Duodenal mucosa (tissue), 2 donors: ENCODE results near the gene LRRC4C.

Experiments used
- H3K27ac ChIP-seq: one replicate; pipeline ENCODE4 v1.7.0; 2013; ENCODE audit warnings: low read depth, low read length
- H3K27me3 ChIP-seq, 2 donors: one replicate each; pipeline ENCODE4 v1.7.0; 2013; ENCODE audit warnings: low read length in 2 of 2, control low read depth in 1 of 2; ENCODE audit not compliant: insufficient read depth in 2 of 2, control insufficient read depth in 1 of 2
- H3K36me3 ChIP-seq, 2 donors: one replicate each; pipeline ENCODE4 v1.7.0; 2013; ENCODE audit warnings: low read length in 2 of 2, control low read depth in 1 of 2; ENCODE audit not compliant: insufficient read depth in 2 of 2, control insufficient read depth in 1 of 2
- H3K4me1 ChIP-seq, 2 donors: one replicate each; pipeline ENCODE4 v1.7.0; 2013; ENCODE audit warnings: low read length in 2 of 2, control low read depth in 1 of 2; ENCODE audit not compliant: insufficient read depth in 2 of 2, control insufficient read depth in 1 of 2
- H3K4me3 ChIP-seq, 2 donors: one replicate each; pipeline ENCODE4 v1.7.0; 2013; ENCODE audit warnings: low read length in 2 of 2, low read depth in 1 of 2
- H3K9ac ChIP-seq, 2 donors: one replicate each; pipeline ENCODE4 v1.7.0; 2013; ENCODE audit warnings: low read length in 2 of 2, low read depth in 1 of 2
- H3K9me3 ChIP-seq, 2 donors: one replicate each; pipeline ENCODE4 v1.7.0; 2013; ENCODE audit warnings: low read length in 2 of 2, control low read depth in 1 of 2; ENCODE audit not compliant: control insufficient read depth in 1 of 2

Gene LRRC4C

DNA sequence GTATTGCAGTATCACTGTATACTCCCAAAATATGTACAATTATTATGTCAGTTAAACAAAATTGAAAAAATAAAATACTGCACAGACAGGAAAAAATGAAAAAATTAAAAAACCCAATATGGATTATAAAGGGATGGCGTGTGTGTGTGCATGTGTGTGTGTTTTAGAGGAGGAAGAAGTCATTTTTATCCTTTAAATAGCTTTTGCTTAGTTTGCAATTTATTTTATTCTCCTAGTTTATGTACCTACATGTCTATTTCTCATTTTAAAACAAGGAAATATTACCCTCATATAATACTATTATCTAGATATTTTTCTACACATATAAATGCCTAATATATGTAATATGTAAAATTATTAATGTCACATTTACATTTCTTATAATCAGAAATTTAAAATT is 1144.3 kb downstream of the LRRC4C start:
- Histone ChIP-seq H3K27me3 (no peaks in the 10 kb centered on the region), H3K9ac (no peak overlapping the region), H3K4me3 (no peak overlapping the region), H3K9me3 (no peaks in the 10 kb centered on the region), H3K4me1 (no peaks in the 10 kb centered on the region), H3K27ac (no peak overlapping the region), H3K36me3 (no peaks in the 10 kb centered on the region)

DNA sequence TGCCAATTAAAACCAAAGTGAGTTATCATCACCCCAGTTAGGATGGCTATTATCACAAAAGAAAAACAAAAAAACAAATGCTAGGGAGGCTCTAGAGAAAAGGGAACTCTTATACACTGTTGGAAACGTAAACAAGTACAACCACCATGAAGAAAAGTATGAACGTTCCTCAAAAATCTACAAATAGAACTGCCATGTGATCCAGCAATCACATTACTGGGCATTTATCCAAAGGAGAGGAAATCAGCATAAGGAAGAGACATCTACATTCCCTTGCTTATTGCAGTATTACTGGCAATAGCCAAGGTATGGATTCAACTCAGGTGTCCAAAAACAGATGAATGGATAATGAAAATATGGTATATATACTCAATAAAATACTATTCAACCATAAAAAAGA is 1145.1 kb downstream of the LRRC4C start:
- Histone ChIP-seq H3K27ac (no peak overlapping the region), H3K36me3 (no peaks in the 10 kb centered on the region), H3K27me3 (no peaks in the 10 kb centered on the region), H3K9me3 (no peaks in the 10 kb centered on the region), H3K4me3 (no peak overlapping the region), H3K4me1 (no peaks in the 10 kb centered on the region), H3K9ac (no peak overlapping the region)

DNA sequence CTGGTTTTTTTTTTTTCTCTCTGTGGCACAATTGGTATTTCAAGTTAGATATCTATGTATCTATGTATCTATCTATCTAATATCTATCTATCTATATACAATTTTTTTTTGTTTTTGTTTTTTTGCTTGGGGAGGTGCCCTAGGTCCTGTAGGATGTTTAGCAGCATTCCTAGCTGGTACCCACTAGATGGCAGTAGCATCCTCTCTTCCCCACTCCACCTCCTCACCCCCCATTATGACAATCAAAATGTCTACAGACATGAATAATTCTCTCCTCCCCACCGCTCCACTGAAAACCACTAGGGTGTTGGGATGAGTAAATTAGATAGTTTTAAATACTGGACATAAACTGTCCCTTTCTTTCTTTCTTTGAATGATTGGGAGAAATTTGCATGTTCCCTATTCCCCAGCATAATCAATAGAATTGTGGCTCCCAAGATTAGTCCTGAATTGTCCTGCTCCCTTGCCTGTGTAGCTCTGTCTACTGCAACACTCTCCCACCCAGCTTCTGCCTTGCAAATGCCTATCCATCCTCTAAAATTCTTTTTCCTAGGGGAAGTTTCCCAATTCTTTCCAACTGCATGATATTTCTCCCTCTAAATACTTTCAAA is 1152.4 kb downstream of the LRRC4C start:
- no peaks in the 10 kb centered on the region for H3K27me3 ChIP-seq

DNA sequence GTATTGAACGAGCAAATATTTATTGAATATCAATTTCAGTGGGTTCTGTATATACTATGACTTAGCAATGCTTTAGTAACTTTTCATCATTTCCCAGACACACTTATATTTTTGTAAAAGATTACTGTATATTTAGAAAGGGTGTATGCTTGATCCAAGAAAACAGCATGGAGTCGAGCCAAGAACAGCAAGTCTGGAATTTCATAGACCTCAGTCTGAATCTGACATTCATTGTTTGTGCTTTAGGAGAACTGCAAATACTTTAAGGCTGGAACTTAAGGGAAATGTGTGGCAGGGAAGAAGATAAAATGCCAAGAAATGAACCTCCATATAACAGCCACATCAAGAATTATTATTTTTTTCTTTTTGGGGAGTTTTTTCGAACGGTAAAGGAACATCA is 1156.8 kb downstream of the LRRC4C start:
- Histone ChIP-seq H3K27me3 (no peaks in the 10 kb centered on the region), H3K9ac (no peak overlapping the region), H3K36me3 (no peaks in the 10 kb centered on the region), H3K9me3 (no peaks in the 10 kb centered on the region), H3K4me3 (no peak overlapping the region), H3K27ac (no peak overlapping the region), H3K4me1 (no peaks in the 10 kb centered on the region)

More for the DNA sequence above, 1152.4 kb downstream of the LRRC4C start:
- Histone ChIP-seq H3K36me3 (no peaks in the 10 kb centered on the region), H3K27ac (no peak overlapping the region), H3K9ac (no peak overlapping the region), H3K9me3 (no peaks in the 10 kb centered on the region), H3K4me3 (no peak overlapping the region), H3K4me1 (no peaks in the 10 kb centered on the region)

DNA sequence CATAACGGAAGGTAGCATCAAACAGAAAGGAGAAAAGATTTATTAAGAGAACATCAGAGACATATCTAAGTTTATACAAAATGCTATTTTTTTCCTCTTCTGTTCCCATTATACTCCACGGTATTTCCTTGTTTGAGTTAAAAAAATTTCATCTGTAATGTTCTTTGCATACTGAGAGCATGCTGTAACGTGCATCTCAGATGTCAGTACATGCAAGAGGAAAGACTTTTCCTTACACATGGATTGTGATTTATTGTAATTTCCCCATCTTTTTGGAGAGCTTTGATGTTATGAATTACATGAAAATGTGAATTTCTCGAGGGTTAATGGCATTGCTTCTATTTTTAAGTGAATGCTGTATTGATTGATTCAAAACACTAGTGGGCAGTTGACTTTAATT is 1164.0 kb downstream of the LRRC4C start:
- H3K9me3 ChIP-seq: no peaks in the 10 kb centered on the region
- no peak overlapping the region for H3K9ac ChIP-seq
- H3K27me3 ChIP-seq: no peaks in the 10 kb centered on the region
- no peak overlapping the region for H3K27ac ChIP-seq
- H3K4me1 ChIP-seq: peaks cover 0 to 6% of the 10 kb centered on the region in 2 donors
- no peak overlapping the region for H3K4me3 ChIP-seq
- no peaks in the 10 kb centered on the region for H3K36me3 ChIP-seq

DNA sequence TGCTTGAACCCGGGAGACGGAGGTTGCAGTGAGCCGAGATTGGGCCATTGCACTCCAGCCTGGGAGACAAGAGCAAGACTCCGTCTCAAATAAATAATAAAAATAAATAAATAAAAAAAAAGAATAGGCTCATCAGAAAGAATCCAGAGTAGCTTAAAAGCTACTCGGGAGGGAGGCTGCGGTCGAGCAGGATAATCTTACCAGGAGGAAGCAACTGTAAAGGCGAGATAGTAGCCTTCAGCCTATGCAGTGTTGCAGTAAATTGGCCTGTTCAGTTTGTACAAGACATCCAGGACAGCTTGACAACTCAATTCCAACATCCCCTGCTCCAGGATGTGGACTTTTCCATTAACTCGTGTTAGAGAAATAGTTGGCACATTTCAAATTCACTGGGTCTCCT is 1164.7 kb downstream of the LRRC4C start:
- Histone ChIP-seq H3K9ac (no peak overlapping the region), H3K27me3 (no peaks in the 10 kb centered on the region), H3K27ac (no peak overlapping the region), H3K9me3 (no peaks in the 10 kb centered on the region), H3K4me3 (no peak overlapping the region), H3K4me1 (peaks cover 0 to 6% of the 10 kb centered on the region in 2 donors), H3K36me3 (no peaks in the 10 kb centered on the region)

DNA sequence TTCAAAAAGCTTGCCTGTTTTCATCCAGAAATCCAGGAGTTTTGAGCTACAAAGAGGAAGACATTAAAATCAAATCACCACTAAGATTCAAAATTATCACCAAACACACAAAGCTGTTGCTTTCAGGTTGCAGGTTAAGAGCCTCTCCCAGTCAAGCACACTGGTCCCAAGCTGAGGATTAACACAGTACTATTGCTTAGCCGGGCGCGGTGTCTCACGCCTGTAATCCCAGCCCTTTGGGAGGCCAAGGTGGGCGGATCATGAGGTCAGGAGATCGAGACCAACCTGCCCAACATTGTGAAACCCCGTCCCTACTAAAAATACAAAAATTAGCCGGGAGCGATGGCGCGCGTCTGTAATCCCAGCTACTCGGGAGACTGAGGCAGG is 1165.1 kb downstream of the LRRC4C start:
- Histone ChIP-seq H3K4me3 (no peak overlapping the region), H3K9me3 (no peaks in the 10 kb centered on the region), H3K27ac (no peak overlapping the region), H3K27me3 (peaks cover 0 to 4% of the 10 kb centered on the region in 2 donors), H3K36me3 (no peaks in the 10 kb centered on the region), H3K4me1 (peaks cover 0 to 6% of the 10 kb centered on the region in 2 donors), H3K9ac (no peak overlapping the region)

DNA sequence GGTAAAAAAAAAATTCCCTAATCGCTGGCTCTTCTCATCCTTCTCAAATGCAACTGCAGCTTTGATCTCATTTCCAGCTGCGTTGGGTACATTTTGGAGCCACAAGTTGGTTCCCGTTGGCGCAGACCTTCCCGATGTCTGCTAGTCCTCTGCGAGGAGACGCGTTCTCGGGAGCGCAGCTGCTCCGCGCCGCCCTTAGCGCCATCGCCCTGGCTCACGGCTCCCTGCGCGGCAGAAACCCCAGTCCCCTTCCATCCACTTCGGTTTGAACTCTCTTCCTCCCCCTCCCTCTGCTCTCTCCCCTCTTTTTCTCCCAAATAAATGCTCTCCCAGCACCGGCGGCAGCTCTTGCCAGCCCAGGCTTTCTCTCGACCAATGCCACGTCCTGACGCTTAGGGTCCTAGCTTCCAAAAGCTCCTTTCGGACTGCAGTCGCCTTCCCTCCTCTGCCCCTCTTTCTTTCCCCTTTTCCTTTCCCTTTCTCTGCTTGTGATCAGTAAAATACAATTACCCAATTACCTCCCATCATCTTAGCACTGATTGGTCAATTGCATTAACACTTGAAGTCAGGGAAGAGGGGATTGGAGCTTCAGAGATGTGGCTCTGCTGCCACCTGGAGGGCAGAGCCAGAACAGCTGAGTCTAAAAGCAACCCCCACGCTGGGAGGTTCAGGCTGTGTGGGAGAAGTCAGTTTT is 1165.7 kb downstream of the LRRC4C start:
- no peaks in the 10 kb centered on the region for H3K9me3 ChIP-seq
- no peak overlapping the region for H3K27ac ChIP-seq
- H3K4me1 ChIP-seq: peaks cover 0 to 6% of the 10 kb centered on the region in 2 donors
- H3K27me3 ChIP-seq: peaks cover 0 to 4% of the 10 kb centered on the region in 2 donors
- H3K9ac ChIP-seq: peak overlapping the region in 1 of 2 donors; percentile 11
- H3K4me3 ChIP-seq: peak overlapping the region; percentile 63 to 69
- H3K36me3 ChIP-seq: no peaks in the 10 kb centered on the region

DNA sequence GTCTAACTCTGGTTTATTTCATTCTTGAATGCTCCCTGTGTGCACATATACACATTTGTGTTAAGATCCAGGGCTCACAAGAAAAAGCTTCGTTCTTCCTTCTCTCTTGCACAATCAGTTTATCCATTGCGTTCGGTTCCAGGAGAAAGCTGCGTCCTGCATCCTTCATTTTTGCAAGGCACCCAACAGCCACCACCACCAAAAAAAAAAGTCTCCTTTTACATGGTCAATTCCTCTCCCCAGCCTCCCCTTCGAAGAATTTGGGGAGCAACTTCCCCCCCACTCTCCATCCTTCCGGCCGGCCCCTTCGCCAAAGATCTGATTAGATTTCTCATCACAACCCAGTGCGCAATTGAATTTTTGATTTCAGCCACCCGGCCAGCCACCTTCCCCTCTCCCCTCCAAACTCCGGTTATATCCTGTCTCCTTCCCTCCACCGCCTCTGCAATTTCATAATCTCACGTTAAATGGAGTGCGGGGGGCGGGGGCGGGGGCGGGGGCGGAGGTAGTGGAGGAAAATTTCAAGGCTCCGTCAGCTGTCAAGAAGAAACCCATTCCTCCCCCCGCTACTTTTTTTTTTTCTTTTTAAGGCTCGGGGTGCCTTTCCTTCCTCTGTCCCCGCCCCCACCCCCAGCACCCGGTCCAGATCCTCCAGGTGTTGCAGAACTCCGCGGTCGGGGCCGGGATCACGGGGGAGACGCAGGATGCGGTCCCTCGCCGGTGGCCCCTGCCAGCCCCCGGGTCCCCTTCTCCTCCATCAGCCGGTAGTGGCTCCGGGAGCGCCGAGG is 1166.5 kb downstream of the LRRC4C start:
- Histone ChIP-seq H3K27me3 (peaks cover 0 to 4% of the 10 kb centered on the region in 2 donors), H3K27ac (no peak overlapping the region), H3K9me3 (no peaks in the 10 kb centered on the region), H3K36me3 (no peaks in the 10 kb centered on the region), H3K4me1 (peaks cover 0 to 6% of the 10 kb centered on the region in 2 donors), H3K9ac (no peak overlapping the region), H3K4me3 (peak overlapping the region; percentile 63 to 69)

DNA sequence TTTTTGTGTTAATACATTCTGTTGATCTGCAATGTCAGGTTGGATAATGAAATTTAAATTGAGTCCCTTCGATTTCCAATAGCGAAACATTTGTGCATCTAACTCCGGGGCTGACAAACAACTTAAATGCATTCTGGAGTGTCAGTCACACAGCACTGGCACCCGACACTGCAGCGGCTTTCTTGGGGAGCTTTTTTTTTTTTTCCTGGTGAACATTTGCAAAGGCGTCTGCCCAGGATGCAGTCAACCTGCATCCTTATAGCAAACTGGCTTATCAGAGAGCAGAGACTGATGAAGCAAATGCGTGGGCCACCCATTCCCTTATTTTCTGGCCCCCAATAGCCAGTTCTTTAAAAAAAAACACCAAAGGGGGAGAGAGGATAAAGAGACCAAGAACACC is 1167.7 kb downstream of the LRRC4C start:
- Histone ChIP-seq H3K4me3 (no peak overlapping the region), H3K36me3 (no peaks in the 10 kb centered on the region), H3K9ac (no peak overlapping the region), H3K27me3 (peaks cover 0 to 4% of the 10 kb centered on the region in 2 donors), H3K4me1 (peaks cover 0 to 6% of the 10 kb centered on the region in 2 donors), H3K27ac (no peak overlapping the region), H3K9me3 (no peaks in the 10 kb centered on the region)
